Measurements from ENCODE around the gene NTSR1.

The NTSR1 gene

GRCh38 chr20:62788607-62789006, 80.0 kb downstream of the NTSR1 start:
- Histone ChIP-seq H3K4me3 (no peak overlapping the region), H3K27ac (no peak overlapping the region)
- TF ChIP-seq CTCF (IDR thresholded peaks at IDR 0.05), result no peak
- no peak for DNase-seq (ENCODE audit: low spot score)

GRCh38 chr20:62790075-62790474, 81.4 kb downstream of the NTSR1 start:
- no peak for DNase-seq (ENCODE audit: low spot score)
- Histone ChIP-seq H3K4me3 (no peak overlapping the region), H3K27ac (no peak overlapping the region)
- TF ChIP-seq CTCF (IDR thresholded peaks at IDR 0.05), result no peak

- no peak overlapping the region for H3K27ac ChIP-seq
- TF ChIP-seq CTCF (IDR thresholded peaks at IDR 0.05), result peak; percentile 75
- H3K4me3 ChIP-seq, result no peak overlapping the region
- no peak for DNase-seq (ENCODE audit: low spot score)
These were observed 82.9 kb downstream of the NTSR1 start for GRCh38 chr20:62791301-62792181.

GRCh38 chr20:62792182-62792939, 83.7 kb downstream of the NTSR1 start:
- Histone ChIP-seq H3K27ac (no peak overlapping the region), H3K4me3 (no peak overlapping the region)
- TF ChIP-seq CTCF (IDR thresholded peaks at IDR 0.05), result no peak
- no peak for DNase-seq (ENCODE audit: low spot score)

GRCh38 chr20:62792940-62793756, 84.5 kb downstream of the NTSR1 start:
- TF ChIP-seq CTCF (IDR thresholded peaks at IDR 0.05), result no peak
- DNase-seq (ENCODE audit: low spot score), result no peak
- peak overlapping the region; percentile 75 for H3K4me3 ChIP-seq
- H3K27ac ChIP-seq, result peak overlapping the region; percentile 83 to 95

GRCh38 chr20:62793757-62794006, 85.0 kb downstream of the NTSR1 start:
- TF ChIP-seq CTCF (IDR thresholded peaks at IDR 0.05), result no peak
- peak overlapping the region; percentile 83 to 95 for H3K27ac ChIP-seq
- peak overlapping the region; percentile 75 for H3K4me3 ChIP-seq
- no peak for DNase-seq (ENCODE audit: low spot score)

Data from coronary artery (tissue), 2 donors.